Posterior vena cava (tissue), 2 donors: ENCODE results near the gene STAP2. TPM values are rescaled to one million over a fixed set of nuclear protein-coding genes. Genes with fewer than 3 reads are reported as not detected.
A peak's percentile ranks its signal among the peaks of the same experiment; 100 is the strongest.

Experiments
- DNase-seq: peaks from one replicate; pipeline ENCODE4 v3.0.0-alpha.2; 2020; ENCODE audit warnings: low spot score
- intact Hi-C, 2 donors: fragments of 100-400 bp; cut with DNase I; formaldehyde crosslinking; loops; one replicate each; pipeline versions ENCODE4 v1.14.1 to v1.14.2; 2022 to 2023
- long read RNA-seq, 2 donors: library from polyadenylated mRNA; unstranded; transcript quantifications; one replicate each; pipeline ENCODE4 v2.0.0, GENCODE V29; 2020 to 2021
- total RNA-seq, 2 donors: library from RNA; stranded (reverse); fragmentation: NEBNext Ultra II Directional; extraction: Animal tissue kit (Norgen Biotek cat#: 25700); gene quantifications; one replicate each; pipeline ENCODE4 v1.2.1, GENCODE V29; 2021
- donor health status: DM: yes; HTN: yes; CAD: no.
- donor health status: DM: yes; HTN: yes; CAD: no.

The STAP2 gene
- 1 to 10 TPM; 2.1 to 2.7 TPM for total RNA-seq
- long read RNA-seq, donor 1, partial matches to known transcripts, result 0 of 2 reads
- long read RNA-seq, donor 1, other reads (novel, unspliced or antisense), result 0 of 2 reads
- long read RNA-seq, donor 2, transcript STAP2-201 (13 exons, 1,426 nt), result major isoform, 7 of 12 reads
- long read RNA-seq, donor 2, partial matches to known transcripts, result 0 of 12 reads
- long read RNA-seq, donor 2, other reads (novel, unspliced or antisense), result 2 of 12 reads

GRCh38 chr19:4338441-4339355 lies at the start of gene STAP2:
Gene STAP2 (minus strand): TSS chr19:4338827. CDS start chr19:4338753, 74 bp downstream.
- intact Hi-C loops, result no loop called here
- no peak for DNase-seq

GRCh38 chr19:4386041-4386782 lies 47.6 kb upstream of the STAP2 start:
- DNase-seq, result no peak
- intact Hi-C loops, result no loop called here

- DNase-seq, result no peak
- intact Hi-C loops, result no loop called here
Observed at GRCh38 chr19:4385291-4386040, 46.8 kb upstream of the STAP2 start.

- intact Hi-C loops, result no loop called here
- no peak for DNase-seq
Observed at GRCh38 chr19:4380254-4380727, 41.7 kb upstream of the STAP2 start.

- no peak for DNase-seq
- intact Hi-C loops, result no loop called here
Observed at GRCh38 chr19:4379383-4380253, 41.0 kb upstream of the STAP2 start.

GRCh38 chr19:4378886-4379285 lies 40.3 kb upstream of the STAP2 start:
- intact Hi-C loops, result no loop called here

GRCh38 chr19:4376991-4377781 lies 38.6 kb upstream of the STAP2 start:
- peak; percentile 73 for DNase-seq
- intact Hi-C loops, result no loop called here

More at GRCh38 chr19:4378886-4379285, 40.3 kb upstream of the STAP2 start:
- DNase-seq, result no peak

- no peak for DNase-seq
- intact Hi-C loops, result no loop called here
Observed at GRCh38 chr19:4376671-4376990, 38.0 kb upstream of the STAP2 start.

GRCh38 chr19:4376028-4376670 lies 37.5 kb upstream of the STAP2 start:
- intact Hi-C loops, result no loop called here
- DNase-seq, result no peak

- intact Hi-C loops, result no loop called here
- peak; percentile 88 for DNase-seq
Observed at GRCh38 chr19:4375164-4376027, 36.8 kb upstream of the STAP2 start.

- peak; percentile 96 for DNase-seq
- intact Hi-C loops, result no loop called here
Observed at GRCh38 chr19:4374498-4375163, 36.0 kb upstream of the STAP2 start.

GRCh38 chr19:4373601-4374497 lies 35.2 kb upstream of the STAP2 start:
- DNase-seq, result peak; percentile 86
- intact Hi-C loops, result loop anchor here in 1 of 2 donors (2.0 kb wide), 1 partner anchor 29 kb away; no protein-coding TSS in a partner anchor

GRCh38 chr19:4373013-4373367 lies 34.4 kb upstream of the STAP2 start:
- intact Hi-C loops, result loop anchor here in 1 of 2 donors (2.0 kb wide), 1 partner anchor 28 kb away; no protein-coding TSS in a partner anchor
- no peak for DNase-seq
